OCI-LY1 (cell line): Measurements from ENCODE around the gene SORBS1.

Experiments
- EZH2 ChIP-seq: fragments of 200-600 bp; sonication (generic), shearing (Covaris generic); IDR thresholded peaks from 2 replicates; pipeline ENCODE4 v1.8.0; 2017; ENCODE audit warnings: borderline replicate concordance, mixed run types, mild to moderate bottlenecking, antibody characterized with exemption, low read length, moderate library complexity, mixed read lengths
- TF ChIP-seq, protein P1 (sequence below): fragments of 200-600 bp; sonication (generic), shearing (Covaris generic); IDR thresholded peaks from 2 replicates; pipeline ENCODE4 v1.5.1; 2017; ENCODE audit warnings: mild to moderate bottlenecking, antibody characterized with exemption, low read length, moderate library complexity, mixed read lengths

GRCh38 chr10:95506056-95506737 lies 55.0 kb downstream of the SORBS1 start:
- TF ChIP-seq, protein P1, sequence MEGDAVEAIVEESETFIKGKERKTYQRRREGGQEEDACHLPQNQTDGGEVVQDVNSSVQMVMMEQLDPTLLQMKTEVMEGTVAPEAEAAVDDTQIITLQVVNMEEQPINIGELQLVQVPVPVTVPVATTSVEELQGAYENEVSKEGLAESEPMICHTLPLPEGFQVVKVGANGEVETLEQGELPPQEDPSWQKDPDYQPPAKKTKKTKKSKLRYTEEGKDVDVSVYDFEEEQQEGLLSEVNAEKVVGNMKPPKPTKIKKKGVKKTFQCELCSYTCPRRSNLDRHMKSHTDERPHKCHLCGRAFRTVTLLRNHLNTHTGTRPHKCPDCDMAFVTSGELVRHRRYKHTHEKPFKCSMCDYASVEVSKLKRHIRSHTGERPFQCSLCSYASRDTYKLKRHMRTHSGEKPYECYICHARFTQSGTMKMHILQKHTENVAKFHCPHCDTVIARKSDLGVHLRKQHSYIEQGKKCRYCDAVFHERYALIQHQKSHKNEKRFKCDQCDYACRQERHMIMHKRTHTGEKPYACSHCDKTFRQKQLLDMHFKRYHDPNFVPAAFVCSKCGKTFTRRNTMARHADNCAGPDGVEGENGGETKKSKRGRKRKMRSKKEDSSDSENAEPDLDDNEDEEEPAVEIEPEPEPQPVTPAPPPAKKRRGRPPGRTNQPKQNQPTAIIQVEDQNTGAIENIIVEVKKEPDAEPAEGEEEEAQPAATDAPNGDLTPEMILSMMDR = no peak
- TF ChIP-seq EZH2 = no peak
